Endothelial cell of hepatic sinusoid (primary cell): Measurements from ENCODE around the gene PANX2.
"Not testable (repeated sequence)": the region's sequence is repeated elsewhere in the genome, so short reads cannot be mapped to it uniquely, and the experiment has no call there.

Experiments used
- in situ Hi-C: cut with HindIII; loops from 2 replicates; pipeline ENCODE4 v1.10.0; 2017; ENCODE audit warnings: low sequenced_read_pairs

PANX2 gene

GRCh38 chr22:50197000-50197800, 26.7 kb downstream of the PANX2 start:
- in situ Hi-C loops = no loop called here

GRCh38 chr22:50197856-50198623, 27.5 kb downstream of the PANX2 start:
- in situ Hi-C loops = no loop called here

GRCh38 chr22:50198624-50199017, 28.1 kb downstream of the PANX2 start:
- in situ Hi-C loops = no loop called here

- in situ Hi-C loops = no loop called here
Observed at GRCh38 chr22:50199251-50199721, 28.8 kb downstream of the PANX2 start.

GRCh38 chr22:50199829-50200460, 29.4 kb downstream of the PANX2 start:
- in situ Hi-C loops = no loop called here

GRCh38 chr22:50200461-50201190, 30.1 kb downstream of the PANX2 start, which contains the start of gene SELENOO:
TSS of gene SELENOO (plus strand) at chr22:50201011. CDS start at chr22:50201037, 26 bp downstream.
- in situ Hi-C loops = no loop called here

- in situ Hi-C loops = no loop called here
Observed at GRCh38 chr22:50201191-50202129, 30.9 kb downstream of the PANX2 start.

- in situ Hi-C loops = no loop called here
Observed at GRCh38 chr22:50202130-50202666, 31.7 kb downstream of the PANX2 start.

GRCh38 chr22:50203288-50203687, 32.8 kb downstream of the PANX2 start:
- in situ Hi-C loops = no loop called here

GRCh38 chr22:50204571-50204970, 34.0 kb downstream of the PANX2 start:
- in situ Hi-C loops = no loop called here

GRCh38 chr22:50204998-50205397, 34.5 kb downstream of the PANX2 start:
- in situ Hi-C loops = not testable (repeated sequence)

GRCh38 chr22:50205781-50206569, 35.4 kb downstream of the PANX2 start:
- in situ Hi-C loops = no loop called here

- in situ Hi-C loops = no loop called here
Observed at GRCh38 chr22:50206599-50206998, 36.1 kb downstream of the PANX2 start.

- in situ Hi-C loops = no loop called here
Observed at GRCh38 chr22:50207383-50208140, 37.0 kb downstream of the PANX2 start.

- in situ Hi-C loops = no loop called here
Observed at GRCh38 chr22:50208430-50208938, 38.0 kb downstream of the PANX2 start.

GRCh38 chr22:50208939-50209892, 38.7 kb downstream of the PANX2 start:
- in situ Hi-C loops = no loop called here
